Right lobe of liver (tissue), 6 donors: ENCODE measurements around the gene SLC1A2. TPM values are rescaled to one million over a fixed set of nuclear protein-coding genes. Genes with fewer than 3 reads are reported as not detected.

Experiments used
- ATAC-seq, 4 donors: fragments of 200-7000 bp; cut with Tn5 transposase; one replicate each; pipeline ENCODE4 v1.9.1; 2020; ENCODE audit warnings: mild to moderate bottlenecking in 4 of 4, moderate library complexity in 4 of 4
- DNase-seq, 3 donors: peaks; one replicate each; pipeline ENCODE4 v3.0.0-alpha.2; 2020
- H3K27ac ChIP-seq, 3 donors: fragments of 200-600 bp; one replicate each; pipeline ENCODE4 v1.8.0; 2022
- H3K27me3 ChIP-seq, 2 donors: fragments of 200-600 bp; one replicate each; pipeline ENCODE4 v1.8.0; 2022
- H3K36me3 ChIP-seq, 4 donors: fragments of 200-600 bp; sonication (generic) in 1 of 4; one replicate each; pipeline versions ENCODE4 v1.5.1 to v1.8.0; 2017 to 2022; ENCODE audit warnings: control low read depth in 1 of 4
- H3K4me1 ChIP-seq, 4 donors: fragments of 200-600 bp; sonication (generic) in 1 of 4; one replicate each; pipeline versions ENCODE4 v1.5.1 to v1.8.0; 2017 to 2022; ENCODE audit warnings: control low read depth in 1 of 4
- H3K4me3 ChIP-seq, 3 donors: fragments of 200-600 bp; one replicate each; pipeline ENCODE4 v1.8.0; 2022
- H3K9me3 ChIP-seq, 4 donors: fragments of 200-600 bp; sonication (generic) in 1 of 4; one replicate each; pipeline versions ENCODE4 v1.5.1 to v1.8.0; 2017 to 2022; ENCODE audit warnings: control low read depth in 1 of 4
- CTCF ChIP-seq, 4 donors: fragments of 200-600 bp in 3 of 4; fragments of 450-650 bp in 1 of 4; IDR thresholded peaks; one replicate each; pipeline versions ENCODE4 v1.5.1 to v1.8.0; 2016 to 2022; ENCODE audit warnings: antibody characterized with exemption in 4 of 4, mild to moderate bottlenecking in 2 of 4
- POLR2A ChIP-seq: fragments of 450-650 bp; IDR thresholded peaks from one replicate; pipeline ENCODE4 v1.6.1; 2017; ENCODE audit warnings: antibody characterized with exemption, mild to moderate bottlenecking
- WGBS: methylation state at CpG from one replicate; pipeline ENCODE4 v1.1.6; 2018; ENCODE audit warnings: low coverage, low lambda C conversion rate; ENCODE audit not compliant: insufficient coverage; ENCODE audit errors: missing lambda C conversion rate; 5-methylcytosine and 5-hydroxymethylcytosine counted together
- intact Hi-C, 2 donors: fragments of 100-400 bp; cut with DNase I; formaldehyde crosslinking; loops; one replicate each; pipeline versions ENCODE4 v1.11.2 to v1.14.1; 2022
- total RNA-seq, 6 experiments: library from RNA; depleted of rRNA in 2 of 6; stranded (reverse); fragments of >200 nt in 2 of 6; fragmentation: NEBNext Ultra II Directional in 3 of 6; extraction: Animal tissue kit (Norgen Biotek cat#: 25700) in 3 of 6; gene quantifications; one replicate each; pipeline versions ENCODE4 v1.1.0 to v1.2.4, GENCODE V29; 2016 to 2023
- donor health status: DM: no; HTN: yes; CAD: no.
- donor health status: DM: no; HTN: no; CAD: no.
- donor health status: DM: no; HTN: no; CAD: no.
- donor health status: DM: no; HTN: yes; CAD: no.
- donor health status: DM: no; HTN: yes; CAD: no.

Gene SLC1A2
- total RNA-seq, 6 experiments from 2014 or later: 7.6 to 87.4 (median 13.3) TPM

DNA sequence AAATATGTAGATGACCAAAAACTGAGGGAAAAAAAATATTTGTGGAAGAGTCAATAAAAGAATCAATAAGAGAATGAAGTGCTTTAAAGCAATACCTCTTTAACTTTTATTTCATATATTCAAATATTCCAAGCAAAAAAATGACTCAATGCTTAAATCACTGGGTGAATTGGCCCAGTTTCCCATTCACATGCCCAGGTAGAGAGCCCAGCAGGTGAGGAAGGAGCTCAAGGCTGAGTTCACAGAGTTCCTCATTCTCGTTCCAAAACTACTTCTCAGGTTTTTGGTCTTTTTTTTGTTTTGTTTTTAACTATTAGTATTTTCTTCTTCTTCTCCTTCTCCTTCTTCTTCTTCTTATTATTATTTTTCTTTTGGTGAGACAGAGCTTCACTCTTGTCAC, 30.2 kb downstream of the SLC1A2 start:
- ATAC-seq (no peak), DNase-seq (no peak)
- H3K27ac ChIP-seq: no peak overlapping the region
- H3K27me3 ChIP-seq: no peaks in the 10 kb centered on the region
- no peak overlapping the region for H3K4me3 ChIP-seq
- H3K4me1 ChIP-seq: peaks cover 0 to 18% (median 10%) of the 10 kb centered on the region in 4 donors
- WGBS: 61% methylated on average over 1 of the region's 1 CpG
- H3K9me3 ChIP-seq: no peaks in the 10 kb centered on the region
- no peaks in the 10 kb centered on the region for H3K36me3 ChIP-seq
- intact Hi-C loops: no loop called here
- TF ChIP-seq CTCF (IDR thresholded peaks at IDR 0.05): no peak
- no peak for TF ChIP-seq POLR2A

GRCh38 chr11:35388061-35388460, 31.3 kb downstream of the SLC1A2 start:
- no peak overlapping the region for H3K4me3 ChIP-seq

GRCh38 chr11:35387111-35387982, 32.0 kb downstream of the SLC1A2 start:
- no peak overlapping the region for H3K4me3 ChIP-seq
- TF ChIP-seq POLR2A (no peak), CTCF (IDR thresholded peaks at IDR 0.05) (no peak)
- no peaks in the 10 kb centered on the region for H3K36me3 ChIP-seq
- peaks cover 0 to 18% (median 8%) of the 10 kb centered on the region in 4 donors for H3K4me1 ChIP-seq
- H3K27me3 ChIP-seq: no peaks in the 10 kb centered on the region
- H3K9me3 ChIP-seq: no peaks in the 10 kb centered on the region
- ATAC-seq (no peak), DNase-seq (no peak)
- 56% methylated on average over 4 of the region's 4 CpGs for WGBS
- no peak overlapping the region for H3K27ac ChIP-seq
- intact Hi-C loops: no loop called here

More at GRCh38 chr11:35388061-35388460, 31.3 kb downstream of the SLC1A2 start:
- H3K27me3 ChIP-seq: no peaks in the 10 kb centered on the region
- ATAC-seq: no peak
- H3K9me3 ChIP-seq: no peaks in the 10 kb centered on the region
- no peaks in the 10 kb centered on the region for H3K36me3 ChIP-seq
- DNase-seq: no peak
- 93% methylated on average over 5 of the region's 5 CpGs for WGBS
- intact Hi-C loops: no loop called here
- no peak overlapping the region for H3K27ac ChIP-seq
- TF ChIP-seq CTCF (IDR thresholded peaks at IDR 0.05) (no peak), POLR2A (no peak)
- peaks cover 0 to 18% (median 10%) of the 10 kb centered on the region in 4 donors for H3K4me1 ChIP-seq

GRCh38 chr11:35383953-35384352, 35.4 kb downstream of the SLC1A2 start:
- WGBS: 75% methylated on average over 5 of the region's 5 CpGs
- intact Hi-C loops: no loop called here
- ATAC-seq: no peak

More at GRCh38 chr11:35383953-35384352, 35.4 kb downstream of the SLC1A2 start:
- no peak for DNase-seq
- no peaks in the 10 kb centered on the region for H3K9me3 ChIP-seq
- no peak for TF ChIP-seq POLR2A
- no peak for TF ChIP-seq CTCF (IDR thresholded peaks at IDR 0.05)
- no peaks in the 10 kb centered on the region for H3K27me3 ChIP-seq
- no peak overlapping the region for H3K4me3 ChIP-seq
- no peaks in the 10 kb centered on the region for H3K4me1 ChIP-seq
- H3K36me3 ChIP-seq: no peaks in the 10 kb centered on the region
- H3K27ac ChIP-seq: no peak overlapping the region
